ENCODE results near the gene TPTE2.
"Not testable (repeated sequence)": the region's sequence is repeated elsewhere in the genome, so short reads cannot be mapped to it uniquely, and the experiment has no call there.

TPTE2 gene

DNA sequence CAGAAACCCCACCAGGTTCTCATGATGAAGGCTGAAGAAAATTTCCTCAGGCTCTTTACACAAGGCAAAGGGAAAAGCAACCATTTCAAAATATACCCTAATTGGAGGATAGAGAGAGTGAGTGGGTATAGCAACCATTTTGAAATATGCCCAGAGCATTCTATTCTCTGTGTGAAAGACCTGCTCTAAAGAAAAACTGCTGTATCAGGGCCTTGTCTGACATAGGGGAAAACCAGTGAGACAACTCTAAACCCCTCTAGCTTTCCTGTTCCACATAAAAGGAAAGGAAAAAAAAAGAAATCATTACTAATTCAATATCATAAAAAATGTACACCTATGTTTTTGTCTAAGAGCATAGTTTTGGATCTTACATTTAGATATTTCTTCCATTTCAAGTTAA, 42.3 kb downstream of the TPTE2 start:
- no peak for DNase-seq (ENCODE audit: insufficient read length)
- TF ChIP-seq POLR2AphosphoS5 (IDR thresholded peaks at IDR 0.05; ENCODE audit: low read depth, low read length) (no peak), POLR2A (IDR thresholded peaks at IDR 0.05; ENCODE audit: low read depth, low read length) (no peak), TAF1 (IDR thresholded peaks at IDR 0.05; ENCODE audit: borderline replicate concordance, low read depth, low read length) (no peak)
- no peak for FAIRE-seq

DNA sequence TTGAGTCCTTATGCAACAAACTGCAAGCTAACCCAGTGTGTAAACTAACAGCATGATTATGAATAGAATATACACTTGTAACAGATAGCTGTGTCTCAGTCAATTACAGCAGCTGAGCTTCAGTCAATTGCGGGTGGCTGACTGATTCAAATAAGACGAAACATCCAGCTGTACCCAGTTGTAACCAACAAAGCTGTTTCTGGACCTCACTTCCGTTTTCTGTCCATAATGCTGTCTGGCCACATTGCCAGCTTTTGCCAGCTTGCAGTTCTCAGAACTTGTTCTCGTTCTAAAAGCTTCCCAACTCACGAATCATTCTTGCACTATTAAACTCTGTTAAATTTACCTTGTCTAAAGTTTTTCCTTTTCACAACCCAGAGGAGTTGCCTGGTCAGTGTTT, 53.7 kb downstream of the TPTE2 start:
- FAIRE-seq; DNase-seq (ENCODE audit: insufficient read length): not testable (repeated sequence)

- FAIRE-seq; DNase-seq (ENCODE audit: insufficient read length): not testable (repeated sequence)
Measured at GRCh38 chr13:19460126-19460525, 101.2 kb downstream of the TPTE2 start.

DNA sequence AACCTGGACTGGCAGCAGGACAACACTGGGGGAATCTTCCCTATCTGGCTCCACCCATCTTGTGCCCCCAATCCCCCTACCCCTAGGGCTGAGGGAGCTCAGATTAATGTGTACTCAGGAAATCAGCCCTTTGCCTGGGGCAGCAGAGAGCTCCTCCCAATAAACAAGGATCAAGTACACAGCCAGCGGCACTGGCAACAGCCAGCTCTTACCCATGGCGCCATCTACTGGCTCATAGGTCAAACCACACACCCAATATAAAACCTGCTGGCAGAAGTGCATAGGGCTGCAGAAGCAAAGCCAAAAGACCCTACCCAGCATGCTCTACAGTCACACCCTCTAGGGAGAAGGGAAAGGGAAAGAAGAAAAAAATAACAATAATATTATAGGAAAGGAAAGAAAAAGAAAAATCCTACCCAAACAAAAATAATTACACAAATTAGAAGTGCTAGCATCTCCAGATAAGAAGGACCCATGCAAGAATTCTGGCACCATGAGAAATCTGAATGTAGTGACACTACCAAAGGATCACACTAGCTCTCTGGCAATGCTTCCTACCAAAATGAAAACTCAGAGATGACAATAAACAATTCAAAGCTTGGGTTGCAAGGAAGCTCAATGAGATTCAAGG, 122.2 kb downstream of the TPTE2 start:
- not testable (repeated sequence) for DNase-seq (ENCODE audit: insufficient read length); FAIRE-seq

DNA sequence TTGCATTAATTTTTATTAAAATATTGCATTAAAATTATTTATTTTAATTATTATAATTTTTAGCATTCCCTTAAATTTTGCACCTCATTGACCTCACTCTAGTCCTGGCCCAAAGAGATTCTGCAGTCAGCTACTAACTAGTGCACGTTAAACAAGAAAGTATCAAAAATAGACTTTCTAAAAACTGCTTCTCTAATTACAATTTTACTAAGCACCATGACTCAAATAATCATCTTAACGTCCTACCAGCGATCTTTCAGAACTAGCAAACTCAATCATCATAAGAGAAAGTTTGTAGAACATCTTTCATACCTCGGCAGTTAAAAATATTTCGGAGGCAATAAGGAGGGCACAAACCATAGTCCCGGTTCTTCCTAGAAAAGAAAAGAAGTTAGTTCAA, 123.6 kb downstream of the TPTE2 start:
- DNase-seq (ENCODE audit: insufficient read length); FAIRE-seq: not testable (repeated sequence)

DNA sequence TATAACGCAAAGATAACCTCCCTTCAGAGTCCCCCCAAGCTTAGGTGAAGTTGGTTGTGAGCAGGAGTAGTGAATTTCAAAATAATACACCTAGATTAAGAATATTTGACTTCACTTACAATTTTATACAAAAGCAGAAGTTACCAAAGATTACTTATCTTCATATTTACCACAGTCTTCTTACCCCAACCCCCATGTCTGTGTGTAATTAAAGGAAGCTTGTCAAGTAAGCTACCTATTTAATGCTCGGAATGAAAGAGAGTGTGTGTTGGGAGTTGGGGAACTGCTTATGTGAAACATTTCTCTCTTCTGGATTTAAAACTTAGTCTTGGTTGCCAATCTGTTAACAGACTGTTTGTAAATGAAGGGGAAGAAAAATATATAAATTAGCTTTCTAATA, 139.1 kb downstream of the TPTE2 start:
- FAIRE-seq; DNase-seq (ENCODE audit: insufficient read length): not testable (repeated sequence)

GRCh38 chr13:19412494-19412893, 148.8 kb downstream of the TPTE2 start:
- not testable (repeated sequence) for FAIRE-seq; DNase-seq (ENCODE audit: insufficient read length)

- DNase-seq (ENCODE audit: insufficient read length); FAIRE-seq: not testable (repeated sequence)
Measured at GRCh38 chr13:19382746-19383511, 178.4 kb downstream of the TPTE2 start.

GRCh38 chr13:19382111-19382510, 179.2 kb downstream of the TPTE2 start:
- FAIRE-seq, result no peak
- TF ChIP-seq POLR2A (IDR thresholded peaks at IDR 0.05; ENCODE audit: low read depth, low read length), result no peak
- TF ChIP-seq TAF1 (IDR thresholded peaks at IDR 0.05; ENCODE audit: borderline replicate concordance, low read depth, low read length), result no peak
- TF ChIP-seq POLR2AphosphoS5 (IDR thresholded peaks at IDR 0.05; ENCODE audit: low read depth, low read length), result no peak
- no peak for DNase-seq (ENCODE audit: insufficient read length)

All from GM12892 (cell line).